GM20000 (cell line): ENCODE data around the gene CCDC138.

Source experiments
- DNase-seq: peaks from one replicate; pipeline ENCODE4 v3.0.0; 2012; ENCODE audit warnings: low spot score
- CTCF ChIP-seq: IDR thresholded peaks from 2 replicates; pipeline ENCODE4 v1.5.1; 2012; ENCODE audit warnings: mild to moderate bottlenecking, control low read depth; ENCODE audit errors: extremely low read depth, missing control alignments

The CCDC138 gene

GRCh38 chr2:108869542-108869941 lies 83.0 kb downstream of the CCDC138 start:
- no peak for DNase-seq
- TF ChIP-seq CTCF, result no peak

- TF ChIP-seq CTCF, result no peak
- DNase-seq, result no peak
These were observed 83.6 kb downstream of the CCDC138 start for GRCh38 chr2:108870069-108870644.

GRCh38 chr2:108877506-108877905 lies 90.9 kb downstream of the CCDC138 start:
- no peak for DNase-seq
- TF ChIP-seq CTCF, result no peak

- TF ChIP-seq CTCF, result no peak
- DNase-seq, result no peak
These were observed 91.7 kb downstream of the CCDC138 start for GRCh38 chr2:108878276-108878675.

GRCh38 chr2:108884619-108885018 lies 98.0 kb downstream of the CCDC138 start:
- DNase-seq, result no peak
- TF ChIP-seq CTCF, result no peak

GRCh38 chr2:108889907-108890306 lies 103.3 kb downstream of the CCDC138 start:
- no peak for TF ChIP-seq CTCF
- no peak for DNase-seq

GRCh38 chr2:108893277-108893676 lies 106.7 kb downstream of the CCDC138 start:
- no peak for TF ChIP-seq CTCF
- no peak for DNase-seq
